GM12801 (cell line): Measurements from ENCODE around the gene SMARCE1.

ENCODE experiments used
- TF ChIP-seq, protein P1 (sequence below): IDR thresholded peaks from one replicate; pipeline ENCODE4 v1.5.1; 2011; ENCODE audit warnings: control low read depth; ENCODE audit not compliant: insufficient read length; ENCODE audit errors: extremely low read depth

The SMARCE1 gene

GRCh38 chr17:40664582-40665333 is 17.1 kb upstream of the SMARCE1 start, which contains the start of gene KRT222:
Gene KRT222, minus strand, starts transcription at chr17:40665177. Its CDS starts 78 bp downstream, at chr17:40665099.
- TF ChIP-seq, protein P1, sequence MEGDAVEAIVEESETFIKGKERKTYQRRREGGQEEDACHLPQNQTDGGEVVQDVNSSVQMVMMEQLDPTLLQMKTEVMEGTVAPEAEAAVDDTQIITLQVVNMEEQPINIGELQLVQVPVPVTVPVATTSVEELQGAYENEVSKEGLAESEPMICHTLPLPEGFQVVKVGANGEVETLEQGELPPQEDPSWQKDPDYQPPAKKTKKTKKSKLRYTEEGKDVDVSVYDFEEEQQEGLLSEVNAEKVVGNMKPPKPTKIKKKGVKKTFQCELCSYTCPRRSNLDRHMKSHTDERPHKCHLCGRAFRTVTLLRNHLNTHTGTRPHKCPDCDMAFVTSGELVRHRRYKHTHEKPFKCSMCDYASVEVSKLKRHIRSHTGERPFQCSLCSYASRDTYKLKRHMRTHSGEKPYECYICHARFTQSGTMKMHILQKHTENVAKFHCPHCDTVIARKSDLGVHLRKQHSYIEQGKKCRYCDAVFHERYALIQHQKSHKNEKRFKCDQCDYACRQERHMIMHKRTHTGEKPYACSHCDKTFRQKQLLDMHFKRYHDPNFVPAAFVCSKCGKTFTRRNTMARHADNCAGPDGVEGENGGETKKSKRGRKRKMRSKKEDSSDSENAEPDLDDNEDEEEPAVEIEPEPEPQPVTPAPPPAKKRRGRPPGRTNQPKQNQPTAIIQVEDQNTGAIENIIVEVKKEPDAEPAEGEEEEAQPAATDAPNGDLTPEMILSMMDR: no peak

- TF ChIP-seq, protein P1: no peak
These were observed 15.6 kb upstream of the SMARCE1 start for GRCh38 chr17:40663252-40663651.

DNA sequence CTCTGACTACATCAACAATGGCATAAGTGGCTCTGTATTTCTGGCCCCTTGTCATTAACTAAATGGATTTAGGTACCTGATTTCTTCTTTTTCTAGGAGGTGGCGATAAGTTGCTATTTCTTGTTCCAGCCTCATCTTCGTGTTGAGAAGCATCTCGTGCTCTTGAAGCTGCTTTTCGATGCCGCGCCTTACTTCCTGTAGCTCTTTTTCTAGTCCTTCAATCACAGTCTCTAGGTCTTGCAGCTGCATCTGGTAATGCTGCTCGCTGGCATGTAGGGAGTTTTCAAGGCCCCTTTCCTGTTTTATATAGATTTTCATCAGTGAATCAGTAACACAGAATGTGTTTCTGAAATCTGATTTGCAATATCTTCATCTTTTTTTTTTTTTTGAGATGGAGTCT is 12.3 kb upstream of the SMARCE1 start:
- TF ChIP-seq, protein P1: no peak

- TF ChIP-seq, protein P1: no peak
These were observed 10.8 kb upstream of the SMARCE1 start for GRCh38 chr17:40658396-40658795.

DNA sequence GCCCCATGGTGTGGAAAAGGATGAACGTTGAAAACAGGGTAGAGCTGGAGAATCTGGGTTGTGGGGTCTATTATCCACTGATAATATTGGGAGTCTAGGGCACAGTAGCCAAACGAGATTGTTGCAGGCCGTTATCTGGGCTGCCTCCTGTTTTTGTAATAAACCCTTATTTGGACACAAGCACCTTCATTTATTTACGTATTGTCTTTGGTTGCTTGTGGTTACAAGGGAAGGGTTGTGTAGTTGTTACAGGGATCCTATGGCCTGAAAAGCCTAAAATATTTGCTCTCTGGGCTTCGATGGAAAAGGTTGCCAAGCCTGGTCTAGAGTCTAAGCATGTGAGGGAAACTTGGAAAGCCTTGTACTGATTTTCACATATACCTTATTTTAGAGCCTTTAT is 4.3 kb upstream of the SMARCE1 start:
- TF ChIP-seq, protein P1: no peak

GRCh38 chr17:40648384-40648968 is 858 bp upstream of the SMARCE1 start:
- TF ChIP-seq, protein P1: no peak

- TF ChIP-seq, protein P1: no peak
These were observed 611 bp downstream of the SMARCE1 start for GRCh38 chr17:40646791-40647623.
